K562 (cell line): ENCODE measurements around the gene KRT8. TPM values are rescaled to one million over a fixed set of nuclear protein-coding genes. Genes with fewer than 3 reads are reported as not detected.

ENCODE experiments used
- ATF2 ChIP-seq: sonication (generic); formaldehyde crosslinking; IDR thresholded peaks from 2 replicates; pipeline ENCODE4 v1.8.1; 2022; ENCODE audit warnings: missing genetic modification reagents
- ATF7 ChIP-seq: fragments of 450-650 bp; IDR thresholded peaks from 2 replicates; pipeline ENCODE4 v1.7.1; 2014; ENCODE audit warnings: mild to moderate bottlenecking, moderate library complexity
- CTCFL ChIP-seq: IDR thresholded peaks from 2 replicates; pipeline ENCODE4 v1.6.1; 2011; ENCODE audit warnings: borderline replicate concordance, low read depth, mild to moderate bottlenecking, moderate library complexity, low read length; ENCODE audit not compliant: insufficient read depth, poor library complexity, severe bottlenecking
- ETV5 ChIP-seq: sonication (generic); formaldehyde crosslinking; IDR thresholded peaks from 2 replicates; pipeline ENCODE4 v1.4.0; 2020; ENCODE audit warnings: low read depth, mild to moderate bottlenecking, missing genetic modification reagents
- FOXA3 ChIP-seq, 2 experiments: fragments of 450-650 bp in 1 of 2; sonication (generic) in 1 of 2; formaldehyde crosslinking; IDR thresholded peaks in 1 of 2; conservative IDR thresholded peaks in 1 of 2; 2 replicates each; pipeline versions ENCODE4 v1.4.0 to v1.8.0; 2020 to 2022; ENCODE audit warnings: mild to moderate bottlenecking in 2 of 2, missing genetic modification reagents in 1 of 2
- GTF3C2 ChIP-seq: IDR thresholded peaks from 3 replicates; pipeline ENCODE4 v1.6.1; 2011; ENCODE audit warnings: borderline replicate concordance, mild to moderate bottlenecking, moderate library complexity; ENCODE audit not compliant: insufficient read length; ENCODE audit errors: extremely low read depth
- HDAC1 ChIP-seq, 2 experiments: fragments of 450-650 bp; IDR thresholded peaks; 2 replicates each; pipeline ENCODE4 v1.6.1; 2016 to 2017; ENCODE audit warnings: inconsistent platforms in 1 of 2, mild to moderate bottlenecking in 1 of 2, moderate library complexity in 1 of 2
- HMGN3 ChIP-seq: IDR thresholded peaks from 2 replicates; pipeline ENCODE4 v1.6.1; 2011; ENCODE audit warnings: borderline replicate concordance, low read depth, mild to moderate bottlenecking, mixed read lengths, low read length; ENCODE audit not compliant: insufficient read length; ENCODE audit errors: extremely low read depth
- LARP7 ChIP-seq: fragments of 450-650 bp; IDR thresholded peaks from 2 replicates; pipeline ENCODE4 v1.6.1; 2016
- LCOR ChIP-seq: sonication (generic); formaldehyde crosslinking; IDR thresholded peaks from 2 replicates; pipeline ENCODE4 v1.8.0; 2022; ENCODE audit warnings: mild to moderate bottlenecking, missing genetic modification reagents
- MCM7 ChIP-seq, 2 experiments: fragments of 450-650 bp; IDR thresholded peaks; 2 replicates each; pipeline ENCODE4 v1.6.1; 2016 to 2018
- MTF1 ChIP-seq: fragments of 250-450 bp; sonication (Bioruptor Pico); IDR thresholded peaks from 2 replicates; pipeline ENCODE4 v1.9.0; 2021; ENCODE audit warnings: moderate library complexity, mild to moderate bottlenecking, inconsistent platforms, borderline replicate concordance
- NBN ChIP-seq: fragments of 450-650 bp; IDR thresholded peaks from 2 replicates; pipeline ENCODE4 v1.6.1; 2016; ENCODE audit warnings: low read depth, mild to moderate bottlenecking
- NCOA4 ChIP-seq: fragments of 450-650 bp; IDR thresholded peaks from 2 replicates; pipeline ENCODE4 v1.6.1; 2018; ENCODE audit warnings: mild to moderate bottlenecking; ENCODE audit not compliant: partially characterized antibody
- NCOR1 ChIP-seq: fragments of 450-650 bp; IDR thresholded peaks from 2 replicates; pipeline ENCODE4 v1.6.1; 2016; ENCODE audit warnings: mild to moderate bottlenecking, moderate library complexity
- NFYB ChIP-seq: IDR thresholded peaks from 2 replicates; pipeline ENCODE4 v1.6.1; 2011; ENCODE audit warnings: mild to moderate bottlenecking, moderate library complexity; ENCODE audit not compliant: insufficient read length; ENCODE audit errors: extremely low read depth
- NR2C1 ChIP-seq, 2 experiments: fragments of 450-650 bp; IDR thresholded peaks; 2 replicates each; pipeline ENCODE4 v1.6.1; 2017; ENCODE audit warnings: mild to moderate bottlenecking in 2 of 2, antibody characterized with exemption in 1 of 2, inconsistent platforms in 1 of 2, missing compliant biosample characterization in 1 of 2, missing genetic modification characterization in 1 of 2
- PHB ChIP-seq: fragments of 250-450 bp; sonication (Bioruptor Pico); IDR thresholded peaks from 2 replicates; pipeline ENCODE4 v1.5.0; 2021
- SIRT6 ChIP-seq: IDR thresholded peaks from one replicate; pipeline ENCODE4 v1.6.1; 2012; ENCODE audit warnings: low read depth, mild to moderate bottlenecking, control low read depth, inconsistent platforms, low read length, moderate library complexity
- STAT5B ChIP-seq: fragments of 250-450 bp; sonication (Bioruptor Pico); IDR thresholded peaks from 2 replicates; pipeline ENCODE4 v1.8.0; 2021; ENCODE audit warnings: mild to moderate bottlenecking, inconsistent platforms
- TAF9B ChIP-seq: fragments of 450-650 bp; IDR thresholded peaks from 2 replicates; pipeline ENCODE4 v1.6.1; 2018; ENCODE audit warnings: mild to moderate bottlenecking; ENCODE audit not compliant: partially characterized antibody
- TEAD1 ChIP-seq, 2 experiments: fragments of 450-650 bp in 1 of 2; sonication (generic) in 1 of 2; formaldehyde crosslinking; IDR thresholded peaks; 2 replicates each; pipeline versions ENCODE4 v1.4.0 to v1.8.0; 2020 to 2022; ENCODE audit warnings: mild to moderate bottlenecking in 2 of 2, missing genetic modification reagents in 1 of 2
- ZZZ3 ChIP-seq: fragments of 450-650 bp; IDR thresholded peaks from 2 replicates; pipeline ENCODE4 v1.6.1; 2016; ENCODE audit warnings: antibody characterized with exemption, mild to moderate bottlenecking, moderate library complexity
- polyA plus RNA-seq, 8 experiments: library from polyadenylated mRNA; depleted of rRNA in 4 of 8; stranded (reverse) in 5 of 8; unstranded in 3 of 8; fragments of >200 nt; fragmentation: Nextera tagmentation in 2 of 8; fragmentation: Illumina TruSeq in 1 of 8; extraction: Ambion mirVana in 2 of 8; extraction: Trizol in 1 of 8; gene quantifications; 2 replicates each; pipeline versions ENCODE4 v1.2.1 to v1.2.3, GENCODE V29; 2011 to 2014; ENCODE audit warnings: inconsistent platforms in 1 of 8, missing spikeins in 1 of 8
- total RNA-seq, 7 experiments: library from RNA; depleted of rRNA in 6 of 7; stranded (reverse); fragments of >200 nt in 6 of 7; fragmentation: Illumina TruSeq in 2 of 7; extraction: Trizol in 2 of 7; gene quantifications; 2 replicates each; pipeline versions ENCODE4 v1.2.1 to v1.2.3, GENCODE V29; 2011 to 2021; ENCODE audit warnings: low replicate concordance in 1 of 7

Gene KRT8
- total and polyA plus RNA-seq, 9 of the 15 experiments (the other 6 are each of a cell fraction or from before 2014, with no cell fraction given), result 41.5 to 661 (median 260) TPM

- no peak for TF ChIP-seq HMGN3
- TF ChIP-seq PHB (CRISPR knock-in tag), result no peak
- TF ChIP-seq LARP7, result no peak
- no peak for TF ChIP-seq LCOR (CRISPR knock-in tag)
- no peak for TF ChIP-seq MTF1 (CRISPR knock-in tag)
- TF ChIP-seq ATF2 (CRISPR knock-in tag), result no peak
- TF ChIP-seq MCM7 (IDR thresholded peaks at IDR 0.05), result no peak
- TF ChIP-seq SIRT6, result no peak
- TF ChIP-seq NCOA4, result no peak
- no peak for TF ChIP-seq STAT5B (CRISPR knock-in tag)
- no peak for TF ChIP-seq ZZZ3
- no peak for TF ChIP-seq ETV5 (CRISPR knock-in tag)
- TF ChIP-seq FOXA3 (CRISPR knock-in tag; conservative IDR thresholded peaks at IDR 0.05 in 1 of 2, IDR thresholded peaks at IDR 0.05 in 1 of 2), result no peak
- TF ChIP-seq ATF7, result 0 out of 2 replicates have a peak, but pooled peaks have one; percentile 18
- TF ChIP-seq NFYB, result no peak
- 0 out of 4 replicates have a peak, but pooled peaks of 1 of the 2 experiments have one; percentile 27 for TF ChIP-seq HDAC1 (IDR thresholded peaks at IDR 0.05)
- TF ChIP-seq NR2C1 (IDR thresholded peaks at IDR 0.05), result no peak
- TF ChIP-seq NR2C1 (tag; IDR thresholded peaks at IDR 0.05), result no peak
- no peak for TF ChIP-seq CTCFL
- no peak for TF ChIP-seq NBN
- TF ChIP-seq TEAD1 (CRISPR knock-in tag; IDR thresholded peaks at IDR 0.05), result no peak
- TF ChIP-seq TAF9B, result no peak
- TF ChIP-seq GTF3C2, result no peak
- TF ChIP-seq NCOR1, result no peak
Observed at GRCh38 chr12:52952076-52952801, 47.4 kb upstream of the KRT8 start (continued).
